Measurements from ENCODE around the gene FLOT1. TPM values are rescaled to one million over a fixed set of nuclear protein-coding genes. Genes with fewer than 3 reads are reported as not detected.
A peak's percentile ranks its signal among the peaks of the same experiment; 100 is the strongest.

Gene FLOT1
- total and polyA plus RNA-seq, 2 of the 13 experiments (the other 11 are each of a cell fraction or from before 2014, with no cell fraction given) = 82.3 to 130 TPM

- TF ChIP-seq ZNF138 (CRISPR knock-in tag; IDR thresholded peaks at IDR 0.05; ENCODE audit: low read depth) (no peak), ZNF460 (CRISPR knock-in tag; IDR thresholded peaks at IDR 0.05; ENCODE audit: borderline replicate concordance) (no peak), ZNF430 (CRISPR knock-in tag; IDR thresholded peaks at IDR 0.05) (peak; percentile 94), STAT5B (CRISPR knock-in tag; IDR thresholded peaks at IDR 0.05) (no peak), FOXP1 (IDR thresholded peaks at IDR 0.05) (0 out of 2 replicates have a peak, but pooled peaks have one; percentile 13), FOXP1 (CRISPR knock-in tag; IDR thresholded peaks at IDR 0.05) (peak; percentile 83), CENPT (CRISPR knock-in tag; IDR thresholded peaks at IDR 0.05; ENCODE audit: low read depth) (no peak), SMC3 (IDR thresholded peaks at IDR 0.05; ENCODE audit: low read length) (no peak), NFE2L1 (CRISPR knock-in tag; IDR thresholded peaks at IDR 0.05; ENCODE audit: borderline replicate concordance) (0 out of 2 replicates have a peak, but pooled peaks have one; percentile 47), ZNF446 (CRISPR knock-in tag; IDR thresholded peaks at IDR 0.05) (peak; percentile 93), PATZ1 (CRISPR knock-in tag; IDR thresholded peaks at IDR 0.05) (peak; percentile 97), THAP7 (CRISPR knock-in tag; IDR thresholded peaks at IDR 0.05) (no peak), REPIN1 (CRISPR knock-in tag; IDR thresholded peaks at IDR 0.05; ENCODE audit: borderline replicate concordance, low read depth) (peak; percentile 15; the same call in 1 of the 2 replicates), MXD4 (CRISPR knock-in tag; IDR thresholded peaks at IDR 0.05) (no peak; the same call in none of the 2 replicates), ZNF720 (CRISPR knock-in tag; IDR thresholded peaks at IDR 0.05) (no peak), HOXA5 (CRISPR knock-in tag; IDR thresholded peaks at IDR 0.05) (peak; percentile 80), MYNN (CRISPR knock-in tag; IDR thresholded peaks at IDR 0.05; ENCODE audit: low read depth) (no peak), RARA (CRISPR knock-in tag; IDR thresholded peaks at IDR 0.05) (peak; percentile 91), ZNF276 (CRISPR knock-in tag; IDR thresholded peaks at IDR 0.05; ENCODE audit: low read depth) (peak; percentile 85; the same call in 1 of the 2 replicates), ATF2 (CRISPR knock-in tag; IDR thresholded peaks at IDR 0.05) (peak; percentile 66; the same call in 1 of the 2 replicates), ZNF704 (CRISPR knock-in tag; IDR thresholded peaks at IDR 0.05; ENCODE audit: borderline replicate concordance) (no peak)
Observed at GRCh38 chr6:30769088-30769852, 26.8 kb upstream of the FLOT1 start (continued).
